ENCODE results near the gene MPPED2. TPM values are rescaled to one million over a fixed set of nuclear protein-coding genes. Genes with fewer than 3 reads are reported as not detected.

MPPED2 gene
- total RNA-seq, 4 donors from 2014 or later, result 2.2 to 4.6 (median 3.3) TPM

GRCh38 chr11:30596832-30597231 is 10.7 kb upstream of the MPPED2 start:
- TF ChIP-seq POLR2AphosphoS5 (IDR thresholded peaks at IDR 0.05) (no peak), EP300 (IDR thresholded peaks at IDR 0.05) (no peak), CTCF (IDR thresholded peaks at IDR 0.05) (no peak), POLR2A (IDR thresholded peaks at IDR 0.05; ENCODE audit: low read depth) (no peak)
- no peak for DNase-seq (ENCODE audit: extremely low spot score)
- no peaks in the 10 kb centered on the region for H3K27me3 ChIP-seq
- H3K4me1 ChIP-seq, result peaks cover 0 to 18% (median 15%) of the 10 kb centered on the region in 4 donors
- intact Hi-C loops (cut with DNase I), result no loop called here
- no peaks in the 10 kb centered on the region for H3K36me3 ChIP-seq
- H3K9me3 ChIP-seq, result no peaks in the 10 kb centered on the region
- H3K4me3 ChIP-seq, result no peak overlapping the region
- no peak overlapping the region for H3K27ac ChIP-seq (replicated peaks in 1 of 4)
- WGBS, result 69% methylated on average over 2 of the region's 2 CpGs

- Histone ChIP-seq H3K36me3 (no peaks in the 10 kb centered on the region), H3K4me1 (peaks cover 0 to 18% (median 15%) of the 10 kb centered on the region in 4 donors), H3K27me3 (no peaks in the 10 kb centered on the region), H3K27ac (replicated peaks in 1 of 4) (peak overlapping the region in 1 of 4 donors; percentile 65), H3K9me3 (no peaks in the 10 kb centered on the region), H3K4me3 (no peak overlapping the region)
- intact Hi-C loops (cut with DNase I), result no loop called here
- no peak for TF ChIP-seq EP300 (IDR thresholded peaks at IDR 0.05)
- TF ChIP-seq POLR2A (IDR thresholded peaks at IDR 0.05; ENCODE audit: low read depth), result no peak
- no peak for TF ChIP-seq POLR2AphosphoS5 (IDR thresholded peaks at IDR 0.05)
- no peak for TF ChIP-seq CTCF (IDR thresholded peaks at IDR 0.05)
- DNase-seq (ENCODE audit: extremely low spot score), result no peak
- WGBS, result 57% methylated on average over 3 of the region's 3 CpGs
Measured at GRCh38 chr11:30595934-30596333, 9.8 kb upstream of the MPPED2 start.

- Histone ChIP-seq H3K9me3 (no peaks in the 10 kb centered on the region), H3K36me3 (no peaks in the 10 kb centered on the region), H3K4me1 (peaks cover 0 to 18% (median 15%) of the 10 kb centered on the region in 4 donors), H3K27me3 (no peaks in the 10 kb centered on the region), H3K27ac (replicated peaks in 1 of 4) (peak overlapping the region; percentile 49 to 73 (median 68)), H3K4me3 (peak overlapping the region in 3 of 4 donors; percentile 2 to 30 (median 20))
- DNase-seq (ENCODE audit: extremely low spot score), result no peak
- 24% methylated on average over 8 of the region's 8 CpGs for WGBS
- intact Hi-C loops (cut with DNase I), result no loop called here
- TF ChIP-seq EP300 (IDR thresholded peaks at IDR 0.05) (no peak), POLR2A (IDR thresholded peaks at IDR 0.05; ENCODE audit: low read depth) (no peak), POLR2AphosphoS5 (IDR thresholded peaks at IDR 0.05) (no peak), CTCF (IDR thresholded peaks at IDR 0.05) (no peak)
Measured at GRCh38 chr11:30594646-30595411, 8.7 kb upstream of the MPPED2 start.

- H3K4me3 ChIP-seq, result no peak overlapping the region
- peak overlapping the region in 1 of 4 donors; percentile 89 for H3K27ac ChIP-seq (replicated peaks in 1 of 4)
- H3K27me3 ChIP-seq, result peaks cover 0 to 6% (median 0%) of the 10 kb centered on the region in 4 donors
- no peaks in the 10 kb centered on the region for H3K9me3 ChIP-seq
- H3K4me1 ChIP-seq, result peaks cover 0 to 41% (median 33%) of the 10 kb centered on the region in 4 donors
- DNase-seq (ENCODE audit: extremely low spot score), result no peak
- no peaks in the 10 kb centered on the region for H3K36me3 ChIP-seq
- TF ChIP-seq POLR2A (IDR thresholded peaks at IDR 0.05; ENCODE audit: low read depth), result no peak
- TF ChIP-seq CTCF (IDR thresholded peaks at IDR 0.05), result no peak
- no peak for TF ChIP-seq EP300 (IDR thresholded peaks at IDR 0.05)
- TF ChIP-seq POLR2AphosphoS5 (IDR thresholded peaks at IDR 0.05), result no peak
- WGBS, result 79% methylated on average over 1 of the region's 1 CpG
- intact Hi-C loops (cut with DNase I), result loop anchor here (10.0 kb wide), 4 partner anchors 103 to 267 kb away; no protein-coding TSS in a partner anchor
Measured at GRCh38 chr11:30587269-30587812, 1.2 kb upstream of the MPPED2 start.

All from esophagus muscularis mucosa (tissue), 4 donors.